GM12872 (cell line): ENCODE data around the gene OR52E5.

Experiments used
- TF ChIP-seq, protein P1 (sequence below): IDR thresholded peaks from 3 replicates; pipeline ENCODE4 v1.5.1; 2011; ENCODE audit warnings: low read depth, mild to moderate bottlenecking, low read length, moderate library complexity; ENCODE audit not compliant: insufficient read depth

Gene OR52E5

DNA sequence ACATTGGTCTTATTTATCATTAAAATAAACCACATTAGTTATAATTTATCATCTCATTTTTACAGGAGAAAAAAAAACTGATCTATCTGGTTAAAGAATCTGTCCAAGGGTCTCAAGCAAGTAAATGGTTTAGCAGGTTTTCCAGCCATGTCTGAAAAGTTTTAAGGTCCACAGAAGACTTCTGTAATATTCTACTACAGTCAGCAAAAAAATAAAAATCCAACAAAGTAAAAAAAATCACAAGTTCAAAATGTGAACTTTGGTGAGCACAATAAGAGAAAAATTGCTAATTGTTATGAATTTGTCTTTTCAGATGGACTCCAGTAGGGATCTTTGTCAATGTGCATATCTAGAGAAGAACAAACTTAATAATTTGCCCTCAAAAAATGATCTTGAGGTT lies 11.3 kb upstream of the OR52E5 start:
- TF ChIP-seq, protein P1, sequence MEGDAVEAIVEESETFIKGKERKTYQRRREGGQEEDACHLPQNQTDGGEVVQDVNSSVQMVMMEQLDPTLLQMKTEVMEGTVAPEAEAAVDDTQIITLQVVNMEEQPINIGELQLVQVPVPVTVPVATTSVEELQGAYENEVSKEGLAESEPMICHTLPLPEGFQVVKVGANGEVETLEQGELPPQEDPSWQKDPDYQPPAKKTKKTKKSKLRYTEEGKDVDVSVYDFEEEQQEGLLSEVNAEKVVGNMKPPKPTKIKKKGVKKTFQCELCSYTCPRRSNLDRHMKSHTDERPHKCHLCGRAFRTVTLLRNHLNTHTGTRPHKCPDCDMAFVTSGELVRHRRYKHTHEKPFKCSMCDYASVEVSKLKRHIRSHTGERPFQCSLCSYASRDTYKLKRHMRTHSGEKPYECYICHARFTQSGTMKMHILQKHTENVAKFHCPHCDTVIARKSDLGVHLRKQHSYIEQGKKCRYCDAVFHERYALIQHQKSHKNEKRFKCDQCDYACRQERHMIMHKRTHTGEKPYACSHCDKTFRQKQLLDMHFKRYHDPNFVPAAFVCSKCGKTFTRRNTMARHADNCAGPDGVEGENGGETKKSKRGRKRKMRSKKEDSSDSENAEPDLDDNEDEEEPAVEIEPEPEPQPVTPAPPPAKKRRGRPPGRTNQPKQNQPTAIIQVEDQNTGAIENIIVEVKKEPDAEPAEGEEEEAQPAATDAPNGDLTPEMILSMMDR = no peak

DNA sequence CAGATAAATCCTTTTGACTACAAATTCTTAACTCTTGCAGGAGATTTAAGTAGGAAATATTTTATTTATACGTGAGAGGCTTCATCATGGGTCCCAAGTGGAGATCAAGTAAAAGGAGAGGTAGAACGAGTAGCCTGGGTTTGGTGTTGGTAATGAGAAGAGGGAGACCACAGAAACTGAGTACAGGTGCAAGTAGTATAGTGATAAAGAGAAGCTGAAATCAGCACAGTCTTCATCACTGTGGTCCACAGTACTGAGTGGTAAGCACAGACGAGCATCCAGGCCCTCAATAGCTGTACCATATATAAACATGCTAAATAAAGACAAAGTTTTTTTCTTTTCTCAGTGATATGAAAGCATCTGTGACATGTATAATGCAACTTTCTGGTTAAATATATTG lies 5.8 kb upstream of the OR52E5 start:
- TF ChIP-seq, protein P1 = no peak

DNA sequence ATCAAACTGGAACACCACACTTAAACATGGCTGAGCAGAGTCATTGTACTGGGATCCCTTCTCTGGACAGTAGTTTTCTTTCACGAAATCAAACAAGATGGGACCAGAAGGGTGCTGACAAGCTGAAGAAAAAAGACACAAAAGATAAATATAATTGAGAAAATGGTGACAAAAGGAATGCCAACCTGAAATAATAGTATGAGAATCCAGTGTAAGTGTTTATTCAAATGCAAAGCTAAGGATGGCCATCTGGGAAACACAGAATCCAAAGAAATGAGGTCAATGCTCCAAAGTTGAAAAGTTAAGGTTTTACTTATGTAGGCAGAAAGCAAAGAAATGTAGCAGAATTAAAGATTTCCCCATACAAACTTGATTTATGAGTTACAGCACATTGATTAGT lies 5.3 kb upstream of the OR52E5 start:
- TF ChIP-seq, protein P1 = no peak

DNA sequence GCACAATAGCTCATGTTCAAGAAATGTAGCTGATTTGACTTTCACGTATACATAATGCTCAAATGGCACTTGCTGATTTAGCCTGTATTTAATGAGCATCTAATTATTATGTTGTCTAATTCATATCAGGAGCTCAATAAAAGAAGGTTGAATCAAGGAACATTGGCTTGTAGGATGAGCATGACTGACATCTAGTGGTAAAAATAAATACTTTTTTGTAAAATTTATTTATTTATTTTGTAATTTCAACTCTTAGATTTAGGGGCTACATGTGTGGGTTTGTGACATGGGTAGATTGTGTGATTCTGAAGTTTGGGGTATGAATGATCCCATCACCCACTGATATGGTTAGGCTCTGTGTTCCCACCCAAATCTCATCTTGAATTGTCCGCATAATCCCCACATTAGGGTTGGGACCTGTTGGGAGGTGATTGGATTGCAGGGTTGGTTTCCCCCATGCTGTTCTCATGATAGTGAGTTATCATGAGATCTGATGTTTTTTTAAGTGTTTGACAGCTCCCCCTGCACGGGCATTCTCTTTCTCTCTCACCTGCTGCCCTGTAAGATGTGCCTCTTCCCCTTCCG lies 1.7 kb upstream of the OR52E5 start:
- TF ChIP-seq, protein P1 = peak; percentile 24

DNA sequence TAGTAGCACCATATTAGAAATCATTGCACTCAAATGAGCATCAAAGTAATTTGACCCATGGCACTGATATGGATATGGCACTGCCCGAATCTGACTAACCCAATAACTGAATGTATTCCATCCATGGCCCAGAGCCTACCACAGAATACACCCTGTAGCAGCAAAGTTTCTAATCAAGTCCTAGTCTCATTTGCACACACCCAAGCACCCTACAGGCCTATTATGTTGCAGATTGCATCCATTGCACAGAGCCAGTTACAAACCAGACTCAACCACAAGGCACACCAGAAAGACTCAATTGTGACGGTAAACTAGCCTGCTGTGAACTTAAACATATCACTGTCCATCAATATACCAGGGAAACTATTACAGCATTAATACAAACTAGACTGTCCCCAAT lies 6.5 kb downstream of the OR52E5 start:
- TF ChIP-seq, protein P1 = no peak

DNA sequence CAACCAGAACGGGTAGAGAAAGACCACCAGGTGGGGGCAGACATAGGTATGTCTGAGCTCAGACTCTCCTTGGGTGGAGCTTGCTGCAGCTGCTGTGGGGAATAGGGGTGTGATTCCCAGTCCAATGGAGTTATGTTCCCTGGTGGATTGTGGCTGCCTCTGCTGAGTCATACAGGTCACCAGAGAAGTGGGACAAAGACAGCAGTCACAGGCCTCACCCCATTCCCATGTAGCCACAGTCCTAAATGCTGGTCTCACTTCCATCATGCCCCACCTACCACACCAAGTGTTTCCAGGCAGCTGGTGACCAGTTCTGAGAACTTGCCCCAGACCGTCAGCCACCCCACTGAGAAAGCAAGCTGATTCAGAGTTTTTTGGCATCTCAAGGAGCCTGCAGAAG lies 17.5 kb downstream of the OR52E5 start:
- TF ChIP-seq, protein P1 = no peak

DNA sequence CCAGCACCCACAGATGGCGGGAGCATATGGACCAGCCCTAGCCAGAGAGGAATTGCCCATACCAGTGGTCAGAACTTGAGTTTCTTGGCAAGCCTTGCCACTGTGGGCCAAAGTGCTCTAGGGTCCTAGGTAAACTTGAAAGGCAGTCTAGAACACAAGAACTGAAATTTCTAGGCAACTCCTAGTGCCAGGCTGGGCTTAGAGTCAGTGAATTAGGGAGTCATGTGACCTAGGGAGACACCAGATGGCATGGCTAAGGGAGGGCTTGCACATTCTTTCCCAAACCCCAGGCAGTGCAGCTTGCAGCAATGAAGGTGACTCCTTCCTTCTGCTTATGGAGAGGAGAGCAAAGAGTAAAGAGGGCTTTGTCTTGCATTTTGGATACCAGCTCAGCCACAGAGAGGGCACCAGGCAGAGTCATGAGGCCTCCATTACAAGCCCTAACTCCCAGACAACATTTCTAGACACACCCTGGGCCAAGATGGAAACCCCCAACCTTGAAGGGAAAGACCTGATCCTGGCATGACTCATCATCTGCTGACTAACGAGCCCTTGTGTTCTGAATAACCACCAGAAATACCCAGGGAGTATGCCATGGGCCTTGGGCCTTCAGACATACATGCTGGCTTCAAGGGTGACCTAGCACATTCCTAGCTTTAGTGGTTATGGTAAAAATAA lies 29.9 kb downstream of the OR52E5 start:
- TF ChIP-seq, protein P1 = no peak

DNA sequence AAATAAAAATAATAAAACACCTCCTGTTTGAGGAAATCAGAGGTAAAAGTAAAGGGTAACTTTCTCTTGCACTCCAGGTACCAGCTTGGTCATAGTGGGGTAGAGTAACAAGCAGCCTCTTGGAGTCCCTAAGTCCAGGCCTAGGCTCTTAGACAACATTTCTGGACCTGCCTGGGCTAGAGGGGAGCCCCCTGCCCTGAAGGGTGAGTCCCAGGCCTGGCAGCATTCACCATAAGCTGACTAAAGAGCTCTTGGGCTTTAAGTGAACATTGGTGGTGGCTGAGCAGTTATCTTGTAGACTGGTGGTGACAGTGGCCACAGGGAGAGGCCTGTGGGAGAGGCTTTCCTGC lies 30.4 kb downstream of the OR52E5 start:
- TF ChIP-seq, protein P1 = no peak
